Suprapubic skin (tissue), 4 donors: ENCODE results near the gene KCNC4. TPM values are rescaled to one million over a fixed set of nuclear protein-coding genes. Genes with fewer than 3 reads are reported as not detected.

ENCODE experiments used
- DNase-seq, 2 donors: peaks; one replicate each; pipeline ENCODE4 v3.0.0-alpha.2; 2019; ENCODE audit warnings: low spot score in 2 of 2
- H3K27ac ChIP-seq: fragments of 200-600 bp; sonication (generic); one replicate; pipeline ENCODE4 v1.5.1; 2019
- H3K27me3 ChIP-seq: fragments of 200-600 bp; sonication (generic); one replicate; pipeline ENCODE4 v1.5.1; 2019
- H3K36me3 ChIP-seq: fragments of 200-600 bp; sonication (generic); one replicate; pipeline ENCODE4 v1.5.1; 2019
- H3K4me1 ChIP-seq: fragments of 200-600 bp; sonication (generic); one replicate; pipeline ENCODE4 v1.5.1; 2019
- H3K4me3 ChIP-seq: fragments of 200-600 bp; sonication (generic); one replicate; pipeline ENCODE4 v1.5.1; 2019; ENCODE audit warnings: mild to moderate bottlenecking
- H3K9me3 ChIP-seq: fragments of 200-600 bp; sonication (generic); one replicate; pipeline ENCODE4 v1.5.1; 2019
- EP300 ChIP-seq: sonication (generic); formaldehyde crosslinking; IDR thresholded peaks from one replicate; pipeline ENCODE4 v1.6.1; 2017; ENCODE audit warnings: antibody characterized with exemption
- POLR2A ChIP-seq, 2 donors: fragments of 450-650 bp; IDR thresholded peaks; one replicate each; pipeline ENCODE4 v1.6.1; 2017; ENCODE audit warnings: antibody characterized with exemption in 2 of 2, mild to moderate bottlenecking in 2 of 2, moderate library complexity in 2 of 2
- POLR2AphosphoS5 ChIP-seq, 3 donors: sonication (generic); formaldehyde crosslinking; IDR thresholded peaks; one replicate each; pipeline ENCODE4 v1.6.1; 2017; ENCODE audit warnings: antibody characterized with exemption in 3 of 3
- WGBS: methylation state at CpG from one replicate; pipeline ENCODE4 v1.1.5; 2018; 5-methylcytosine and 5-hydroxymethylcytosine counted together
- total RNA-seq, 4 donors: library from RNA; depleted of rRNA; stranded (reverse); fragments of >200 nt; gene quantifications; one replicate each; pipeline ENCODE4 v1.1.0, GENCODE V29; 2016
- TF ChIP-seq, protein P1 (sequence below), 2 donors: fragments of 200-600 bp in 1 of 2; fragments of 450-650 bp in 1 of 2; sonication (generic) in 1 of 2; IDR thresholded peaks; one replicate each; pipeline ENCODE4 v1.5.1; 2016 to 2019; ENCODE audit warnings: antibody characterized with exemption in 2 of 2, mild to moderate bottlenecking in 1 of 2, moderate library complexity in 1 of 2

KCNC4 gene
- total RNA-seq, 4 donors from 2014 or later: 4.5 to 15.8 (median 7.4) TPM

GRCh38 chr1:110228381-110228780 lies 18.3 kb downstream of the KCNC4 start:
- Histone ChIP-seq H3K27ac (peak overlapping the region; percentile 67), H3K4me1 (peaks cover 34% of the 10 kb centered on the region), H3K36me3 (peaks cover 39% of the 10 kb centered on the region), H3K4me3 (no peak overlapping the region), H3K9me3 (no peaks in the 10 kb centered on the region), H3K27me3 (no peaks in the 10 kb centered on the region)
- DNase-seq: no peak
- 76% methylated on average over 9 of the region's 12 CpGs for WGBS
- TF ChIP-seq POLR2A (IDR thresholded peaks at IDR 0.05): no peak
- no peak for TF ChIP-seq POLR2AphosphoS5 (IDR thresholded peaks at IDR 0.05)
- no peak for TF ChIP-seq EP300
- TF ChIP-seq, protein P1, sequence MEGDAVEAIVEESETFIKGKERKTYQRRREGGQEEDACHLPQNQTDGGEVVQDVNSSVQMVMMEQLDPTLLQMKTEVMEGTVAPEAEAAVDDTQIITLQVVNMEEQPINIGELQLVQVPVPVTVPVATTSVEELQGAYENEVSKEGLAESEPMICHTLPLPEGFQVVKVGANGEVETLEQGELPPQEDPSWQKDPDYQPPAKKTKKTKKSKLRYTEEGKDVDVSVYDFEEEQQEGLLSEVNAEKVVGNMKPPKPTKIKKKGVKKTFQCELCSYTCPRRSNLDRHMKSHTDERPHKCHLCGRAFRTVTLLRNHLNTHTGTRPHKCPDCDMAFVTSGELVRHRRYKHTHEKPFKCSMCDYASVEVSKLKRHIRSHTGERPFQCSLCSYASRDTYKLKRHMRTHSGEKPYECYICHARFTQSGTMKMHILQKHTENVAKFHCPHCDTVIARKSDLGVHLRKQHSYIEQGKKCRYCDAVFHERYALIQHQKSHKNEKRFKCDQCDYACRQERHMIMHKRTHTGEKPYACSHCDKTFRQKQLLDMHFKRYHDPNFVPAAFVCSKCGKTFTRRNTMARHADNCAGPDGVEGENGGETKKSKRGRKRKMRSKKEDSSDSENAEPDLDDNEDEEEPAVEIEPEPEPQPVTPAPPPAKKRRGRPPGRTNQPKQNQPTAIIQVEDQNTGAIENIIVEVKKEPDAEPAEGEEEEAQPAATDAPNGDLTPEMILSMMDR (IDR thresholded peaks at IDR 0.05): no peak

DNA sequence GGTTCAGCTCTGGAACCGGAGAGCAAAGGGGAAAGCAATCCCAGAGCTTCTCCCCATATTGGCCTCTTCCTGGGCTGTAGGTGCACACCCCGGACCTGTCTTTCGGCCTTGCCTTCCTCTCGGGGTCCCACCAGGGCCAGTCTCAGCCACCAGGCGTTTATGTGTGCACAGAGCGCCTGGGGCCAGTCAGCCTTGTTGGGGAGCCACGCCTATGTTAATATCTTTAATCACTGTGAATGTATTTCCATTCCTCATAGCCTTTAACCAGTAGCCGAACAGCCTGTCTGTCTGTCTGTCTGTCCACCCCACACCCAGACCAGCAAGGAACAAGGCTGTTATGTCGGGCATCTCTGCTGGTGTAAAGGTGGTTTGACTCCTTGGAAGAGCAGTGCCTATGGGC lies 18.8 kb downstream of the KCNC4 start:
- TF ChIP-seq EP300 (no peak), POLR2AphosphoS5 (IDR thresholded peaks at IDR 0.05) (no peak), POLR2A (IDR thresholded peaks at IDR 0.05) (no peak)
- TF ChIP-seq, protein P1 (IDR thresholded peaks at IDR 0.05): no peak
- WGBS: 69% methylated on average over 8 of the region's 9 CpGs

GRCh38 chr1:110229348-110230001 lies 19.4 kb downstream of the KCNC4 start:
- no peak overlapping the region for H3K4me3 ChIP-seq
- H3K9me3 ChIP-seq: no peaks in the 10 kb centered on the region
- no peak for TF ChIP-seq POLR2A (IDR thresholded peaks at IDR 0.05)
- TF ChIP-seq, protein P1 (IDR thresholded peaks at IDR 0.05): no peak
- TF ChIP-seq POLR2AphosphoS5 (IDR thresholded peaks at IDR 0.05): no peak
- TF ChIP-seq EP300: no peak
- DNase-seq: no peak
- 56% methylated on average over 21 of the region's 21 CpGs for WGBS
- peak overlapping the region; percentile 67 for H3K27ac ChIP-seq
- H3K36me3 ChIP-seq: peaks cover 36% of the 10 kb centered on the region
- peaks cover 34% of the 10 kb centered on the region for H3K4me1 ChIP-seq
- H3K27me3 ChIP-seq: no peaks in the 10 kb centered on the region

More for the DNA sequence above, 18.8 kb downstream of the KCNC4 start:
- peaks cover 37% of the 10 kb centered on the region for H3K36me3 ChIP-seq
- peak overlapping the region; percentile 67 for H3K27ac ChIP-seq
- no peaks in the 10 kb centered on the region for H3K27me3 ChIP-seq
- no peak for DNase-seq
- H3K9me3 ChIP-seq: no peaks in the 10 kb centered on the region
- H3K4me3 ChIP-seq: no peak overlapping the region
- H3K4me1 ChIP-seq: peaks cover 34% of the 10 kb centered on the region

DNA sequence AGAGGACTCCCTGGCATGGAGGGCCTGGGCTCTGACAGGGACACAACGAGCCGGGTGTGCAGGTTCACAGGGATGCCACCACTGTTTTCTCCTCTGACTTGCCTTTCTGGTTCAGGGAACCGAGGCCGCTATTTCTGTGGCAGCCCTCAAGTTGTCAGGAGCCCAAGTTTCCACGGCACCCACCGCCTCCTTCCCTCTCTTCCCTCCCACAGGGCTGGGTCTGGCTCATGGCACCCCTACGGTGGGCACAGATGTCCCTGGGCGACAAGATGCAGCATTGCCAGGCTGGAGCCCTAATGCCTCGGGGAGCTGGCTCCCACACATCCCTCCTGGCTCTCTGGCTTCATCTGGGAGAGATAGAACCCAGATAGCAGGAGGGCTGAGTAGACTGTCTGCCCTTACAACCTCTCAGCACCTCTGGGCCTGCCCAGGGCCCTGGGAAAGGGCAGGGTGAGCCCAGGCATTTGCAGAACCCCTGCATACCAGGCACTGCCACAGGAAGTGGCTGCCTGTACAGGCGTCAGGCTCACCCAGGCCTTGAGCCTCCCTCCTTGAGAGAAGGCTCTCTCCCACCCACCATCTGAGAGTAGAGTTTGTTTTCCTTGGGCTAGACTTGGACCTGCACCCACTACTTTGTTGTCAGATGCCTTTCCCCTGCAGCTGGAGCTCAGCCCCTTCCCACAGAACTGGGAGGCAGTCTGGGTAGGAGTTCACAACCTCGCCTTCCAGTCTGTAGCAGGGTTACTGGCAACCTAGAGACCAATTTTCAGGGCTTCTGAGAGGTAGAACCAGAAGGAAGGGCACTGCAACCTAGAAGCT lies 20.5 kb downstream of the KCNC4 start:
- H3K9me3 ChIP-seq: no peaks in the 10 kb centered on the region
- H3K27ac ChIP-seq: peak overlapping the region; percentile 34
- no peaks in the 10 kb centered on the region for H3K27me3 ChIP-seq
- H3K36me3 ChIP-seq: peaks cover 36% of the 10 kb centered on the region
- H3K4me3 ChIP-seq: no peak overlapping the region
- H3K4me1 ChIP-seq: peaks cover 34% of the 10 kb centered on the region
- 84% methylated on average over 9 of the region's 11 CpGs for WGBS
- DNase-seq: no peak
- TF ChIP-seq POLR2AphosphoS5 (IDR thresholded peaks at IDR 0.05): no peak
- TF ChIP-seq POLR2A (IDR thresholded peaks at IDR 0.05): no peak
- TF ChIP-seq, protein P1 (IDR thresholded peaks at IDR 0.05): no peak

DNA sequence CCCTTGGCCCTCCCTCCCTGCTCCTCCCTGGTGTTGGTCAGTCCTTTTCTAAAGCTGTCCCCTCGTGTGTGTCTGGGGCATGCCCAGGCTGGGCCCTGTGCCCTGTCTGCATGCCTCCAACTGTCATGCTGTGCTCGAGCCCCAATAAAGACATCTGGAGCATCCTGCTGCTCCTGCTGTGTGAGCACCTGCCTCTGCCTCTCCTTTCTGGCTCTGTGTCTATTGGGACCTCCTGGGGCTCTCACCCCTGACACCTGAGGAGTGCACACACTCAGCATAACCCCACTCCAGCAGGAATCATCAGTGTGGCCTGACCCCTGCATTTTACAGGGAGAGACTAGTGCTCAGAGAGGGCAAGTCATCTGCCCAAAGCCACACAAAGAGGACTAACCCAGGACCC lies 23.7 kb downstream of the KCNC4 start:
- 81% methylated on average over 2 of the region's 2 CpGs for WGBS
- Histone ChIP-seq H3K4me3 (no peak overlapping the region), H3K4me1 (peaks cover 21% of the 10 kb centered on the region), H3K27me3 (no peaks in the 10 kb centered on the region), H3K27ac (no peak overlapping the region), H3K36me3 (peaks cover 16% of the 10 kb centered on the region), H3K9me3 (no peaks in the 10 kb centered on the region)
- DNase-seq: no peak
- no peak for TF ChIP-seq EP300
- TF ChIP-seq, protein P1 (IDR thresholded peaks at IDR 0.05): no peak
- TF ChIP-seq POLR2AphosphoS5 (IDR thresholded peaks at IDR 0.05): no peak
- TF ChIP-seq POLR2A (IDR thresholded peaks at IDR 0.05): no peak
